NCI-H1417 (cell line): ENCODE data around the gene SMS.
A peak's percentile ranks its signal among the peaks of the same experiment; 100 is the strongest.
"Not testable (repeated sequence)": the region's sequence is repeated elsewhere in the genome, so short reads cannot be mapped to it uniquely, and the experiment has no call there.

Experiments
- DNase-seq, 3 experiments: peaks; one replicate each; lab custom pipeline; 2025; lab: John Stamatoyannopoulos, UW

SMS gene

GRCh38 chrX:21952624-21953023 lies 12.1 kb downstream of the SMS start:
- no peak for DNase-seq

GRCh38 chrX:21953195-21953830 lies 12.8 kb downstream of the SMS start:
- not testable (repeated sequence) for DNase-seq

DNA sequence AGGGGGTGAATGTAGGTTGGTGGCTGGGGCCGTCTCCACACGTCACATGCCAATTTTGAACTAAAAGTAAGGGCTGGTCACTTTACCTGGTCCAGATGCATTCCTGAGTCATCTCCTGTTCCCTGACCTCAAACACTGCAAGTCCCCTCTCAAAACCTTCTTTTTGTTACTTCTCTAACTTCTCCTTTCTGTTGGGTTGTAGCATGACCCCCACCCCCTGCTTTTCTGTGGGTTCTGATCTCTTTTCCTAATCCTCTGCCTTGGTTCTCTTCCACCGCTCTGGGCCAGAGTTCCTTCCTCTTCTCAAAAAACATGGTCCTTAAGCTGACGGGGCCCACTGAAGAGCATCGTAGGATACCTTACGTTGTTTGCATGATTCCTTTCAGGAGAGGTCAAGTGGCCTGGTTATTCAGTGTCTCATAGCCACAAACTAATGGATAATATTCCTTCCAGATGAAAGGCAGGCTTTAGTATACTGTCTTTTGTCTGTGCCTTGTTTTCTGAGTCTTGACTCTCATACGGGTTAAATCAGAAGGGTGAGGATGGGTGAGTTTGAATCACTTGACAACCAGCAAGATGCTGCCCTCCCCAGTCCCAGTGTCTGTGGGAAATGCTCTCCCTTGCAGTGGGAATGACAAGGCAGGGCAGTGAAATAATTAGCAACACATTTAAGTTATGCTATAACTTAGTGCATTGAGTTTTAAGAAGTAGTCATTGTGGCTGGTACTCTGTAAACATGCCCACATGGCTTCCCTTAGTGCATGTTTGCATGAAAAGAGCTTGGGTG lies 15.1 kb downstream of the SMS start:
- DNase-seq: no peak

GRCh38 chrX:21956783-21957182 lies 16.3 kb downstream of the SMS start:
- DNase-seq: no peak

GRCh38 chrX:21958187-21958586 lies 17.7 kb downstream of the SMS start:
- DNase-seq: no peak

- DNase-seq: no peak
These were observed 18.4 kb downstream of the SMS start for GRCh38 chrX:21958916-21959315.

DNA sequence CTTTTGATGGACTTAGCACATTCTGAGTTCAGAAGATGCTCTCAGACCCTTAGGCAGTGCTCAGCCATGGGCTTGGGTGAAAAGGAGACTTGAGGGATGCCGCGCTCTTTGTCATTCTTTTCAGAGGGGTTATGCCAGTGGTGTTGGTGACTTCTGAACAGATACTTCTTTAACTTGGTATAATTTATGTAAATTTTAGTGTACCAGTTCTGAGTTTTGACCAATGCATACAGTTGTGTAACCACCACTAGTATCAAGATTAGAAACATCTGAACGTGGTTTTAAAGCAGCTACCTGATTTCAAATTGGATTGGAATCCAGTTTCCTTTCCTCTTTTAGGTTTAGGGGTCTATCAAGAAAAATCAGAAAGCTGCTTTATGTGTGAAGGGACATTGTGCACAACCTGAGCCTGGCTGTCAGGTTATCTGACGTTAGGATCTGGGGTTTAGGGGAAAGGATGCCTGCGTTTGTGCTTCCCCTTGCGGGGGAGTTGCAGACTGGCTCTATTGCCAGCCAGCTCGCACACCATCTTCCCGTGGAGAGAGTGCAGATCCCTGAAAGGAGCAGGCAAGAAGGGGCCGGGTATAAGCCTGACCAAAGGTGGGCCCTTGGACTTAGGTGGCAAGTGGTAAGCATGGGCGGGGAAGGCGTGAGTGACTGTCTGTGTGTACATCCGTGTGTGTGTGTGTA lies 19.0 kb downstream of the SMS start:
- no peak for DNase-seq

DNA sequence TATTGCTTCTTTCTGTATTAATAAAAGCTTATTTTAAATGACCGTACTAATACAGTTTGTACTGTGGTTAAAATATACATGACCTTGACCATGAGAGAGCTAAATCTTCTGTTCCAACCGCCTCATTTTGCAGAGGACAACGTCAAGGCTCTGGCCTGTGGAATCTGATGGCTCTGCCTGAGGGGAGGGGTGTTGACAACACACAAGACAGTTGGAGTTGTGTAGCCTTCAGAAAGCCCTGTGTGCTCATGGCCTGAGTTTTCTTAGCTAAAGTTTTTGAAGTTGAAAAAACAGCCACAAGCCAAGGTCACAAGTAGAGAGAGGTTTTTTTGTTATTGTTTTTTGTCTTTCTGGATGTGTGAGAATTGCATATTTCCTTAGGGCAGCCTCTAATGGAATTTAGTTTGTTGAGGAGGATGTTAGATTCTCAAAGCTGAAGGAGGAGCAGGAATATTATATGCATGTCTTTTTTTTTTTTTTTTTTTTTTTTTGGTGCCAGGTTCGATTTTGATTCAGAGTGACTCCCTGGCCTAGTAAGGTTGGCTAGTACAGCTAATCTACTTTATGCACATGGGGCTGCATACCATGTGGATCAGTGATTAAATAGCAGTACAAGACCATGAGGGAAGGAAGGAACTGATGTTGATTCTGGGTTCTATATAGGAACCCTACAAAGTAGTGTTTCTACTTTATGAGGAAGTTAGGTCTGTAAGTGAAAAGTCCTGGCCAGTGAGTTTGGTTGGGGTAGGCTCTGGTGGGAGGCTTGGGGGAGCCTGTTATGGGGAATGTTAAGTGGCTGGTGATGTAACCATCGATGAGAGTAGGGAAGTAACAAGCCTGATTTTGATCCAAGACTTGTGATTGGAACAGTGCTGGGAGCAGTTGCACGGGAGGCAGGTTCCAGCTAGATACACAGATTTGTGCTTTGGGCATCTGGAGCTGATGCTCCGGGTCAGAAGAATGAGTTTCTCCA lies 20.3 kb downstream of the SMS start:
- no peak for DNase-seq

DNA sequence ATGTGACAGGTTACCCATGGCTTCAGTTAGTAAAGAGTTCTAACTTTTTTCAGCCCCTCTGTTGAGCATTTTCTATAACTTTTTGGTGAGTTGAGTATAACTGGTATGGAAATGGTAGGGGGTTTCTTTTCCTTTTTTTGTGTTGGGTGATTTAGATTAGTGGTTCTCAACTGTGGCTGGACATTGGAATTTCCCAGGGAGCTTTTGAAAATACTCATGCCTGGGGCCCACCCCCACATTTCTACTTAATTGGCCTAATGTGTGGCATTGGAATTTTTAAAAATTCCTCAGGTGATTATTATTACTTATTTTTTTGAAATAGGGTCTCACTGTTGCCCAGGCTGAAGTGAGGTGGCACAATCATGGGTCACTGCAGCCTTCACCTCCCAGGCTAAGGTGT lies 21.9 kb downstream of the SMS start:
- DNase-seq: no peak

DNA sequence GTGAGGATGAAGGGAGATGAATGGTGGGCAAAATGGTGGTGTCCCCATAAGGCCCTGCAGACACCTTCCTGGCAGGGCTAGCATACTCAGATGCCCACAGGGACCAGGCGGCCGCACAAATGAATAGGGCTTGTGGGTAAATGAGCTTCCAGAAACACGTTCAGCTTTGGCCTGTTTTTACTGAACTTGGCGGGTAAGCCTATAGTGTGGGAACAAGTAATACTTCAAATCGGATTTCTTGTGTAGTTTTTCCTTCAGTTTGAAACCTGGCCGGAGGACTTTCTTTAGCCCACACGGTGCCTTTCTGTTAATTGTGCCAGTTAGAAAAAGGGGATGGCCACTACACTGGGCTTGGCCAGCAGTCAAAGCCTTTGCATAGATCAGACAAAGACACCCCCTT lies 22.8 kb downstream of the SMS start:
- DNase-seq: no peak

- no peak for DNase-seq
These were observed 23.4 kb downstream of the SMS start for GRCh38 chrX:21963731-21964405.

- no peak for DNase-seq
These were observed 26.4 kb downstream of the SMS start for GRCh38 chrX:21966866-21967265.

GRCh38 chrX:21968333-21968732 lies 27.8 kb downstream of the SMS start:
- no peak for DNase-seq

DNA sequence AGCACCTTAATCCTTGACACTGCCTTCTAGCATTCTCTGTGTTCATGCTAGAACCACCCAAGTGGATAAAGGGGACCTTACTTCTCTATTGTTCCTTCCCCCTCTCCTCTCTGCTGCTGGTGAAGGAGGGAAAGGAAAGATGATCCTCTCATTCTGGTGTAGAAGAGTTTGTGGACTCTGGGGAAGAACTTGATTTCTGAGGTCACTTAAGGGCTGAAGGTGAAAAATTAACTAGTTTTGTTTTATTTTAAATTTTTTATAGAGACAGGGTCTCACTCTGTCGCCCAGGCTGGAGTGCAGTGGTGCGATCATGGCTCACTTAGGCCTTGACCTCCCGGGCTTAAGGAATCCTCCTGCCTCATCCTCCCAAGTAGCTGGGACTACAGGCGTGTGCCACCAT lies 29.8 kb downstream of the SMS start:
- DNase-seq: no peak

DNA sequence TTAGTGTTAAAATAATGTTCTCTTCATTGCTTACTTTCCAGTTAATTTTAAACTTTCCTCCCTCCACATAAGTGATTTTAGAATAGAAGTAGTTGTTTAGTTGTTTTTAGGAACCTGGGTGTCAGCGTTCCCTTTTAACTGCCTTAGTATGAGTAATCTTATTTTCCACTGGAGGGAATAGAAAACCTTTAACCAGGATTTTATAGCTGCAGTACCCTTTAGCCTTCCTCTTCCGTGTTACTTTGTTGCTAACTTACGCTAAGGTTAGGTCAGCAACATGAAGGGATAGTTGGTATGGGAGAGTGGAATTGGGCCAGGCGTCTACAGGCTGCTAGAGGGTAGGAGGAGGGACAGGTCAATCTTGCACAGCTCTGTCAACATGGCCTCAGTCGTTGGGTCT lies 31.5 kb downstream of the SMS start:
- DNase-seq: no peak

- DNase-seq: no peak
These were observed 32.2 kb downstream of the SMS start for GRCh38 chrX:21972721-21973120.

- DNase-seq: no peak
These were observed 33.0 kb downstream of the SMS start for GRCh38 chrX:21973321-21974010.

- DNase-seq: no peak
These were observed 33.5 kb downstream of the SMS start for GRCh38 chrX:21974011-21974385.

DNA sequence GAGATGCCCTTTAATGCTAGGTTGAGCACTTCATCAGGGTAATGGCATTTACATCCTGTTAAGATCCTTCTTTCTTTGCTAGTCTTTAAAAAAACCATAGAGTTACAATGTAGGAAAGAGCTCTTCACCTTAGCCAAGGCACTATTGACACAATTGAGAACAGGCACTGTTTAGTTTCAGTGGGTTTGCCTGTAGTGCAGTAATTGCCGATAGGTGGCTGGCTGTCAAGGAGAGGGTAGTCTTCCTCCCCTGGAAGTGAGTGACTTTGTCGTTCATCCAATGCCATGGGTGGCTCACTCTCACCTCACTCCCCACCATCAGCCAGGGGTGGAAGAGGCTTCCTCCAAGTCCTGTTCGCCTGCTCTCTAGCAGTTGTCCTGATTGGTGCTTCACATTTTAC lies 34.7 kb downstream of the SMS start:
- DNase-seq: no peak

- DNase-seq: peak in 1 of 3 experiments; percentile 23
These were observed 35.3 kb downstream of the SMS start for GRCh38 chrX:21975812-21976211.

GRCh38 chrX:21978346-21978745 lies 37.8 kb downstream of the SMS start:
- no peak for DNase-seq
